Activated CD8-positive, alpha-beta memory T cell treated with anti-CD3 and anti-CD28 coated beads, Interleukin-2, amount 10 ng/mL, durations not matched to agents 7 days and 5 days (primary cell): Measurements from ENCODE around the gene NTF4. TPM values are rescaled to one million over a fixed set of nuclear protein-coding genes. Genes with fewer than 3 reads are reported as not detected.
"Not testable (repeated sequence)": the region's sequence is repeated elsewhere in the genome, so short reads cannot be mapped to it uniquely, and the experiment has no call there.

Experiments
- ATAC-seq: fragments of 150-1000 bp; cut with Tn5 transposase; one replicate; pipeline ENCODE4 v1.10.0; 2021; ENCODE audit warnings: moderate library complexity
- CTCF ChIA-PET: fragments of 350-600 bp; sonication (Branson Sonifier 250); formaldehyde crosslinking; loops from one replicate; lab custom pipeline; 2021; ENCODE audit warnings: antibody characterized with exemption; lab: Charles Lee
- DNase-seq: peaks from one replicate; pipeline ENCODE4 v3.0.0-alpha.2; 2020
- H3K27ac Mint-ChIP-seq: one replicate; pipeline ENCODE4 v1.8.0; 2021; ENCODE audit warnings: mild to moderate bottlenecking, mixed read lengths
- H3K27me3 Mint-ChIP-seq: one replicate; pipeline ENCODE4 v1.8.0; 2021; ENCODE audit warnings: mixed read lengths
- H3K36me3 Mint-ChIP-seq: one replicate; pipeline ENCODE4 v1.8.0; 2021; ENCODE audit warnings: mild to moderate bottlenecking, mixed read lengths
- H3K4me1 Mint-ChIP-seq: one replicate; pipeline ENCODE4 v1.8.0; 2021; ENCODE audit warnings: mixed read lengths
- H3K4me3 Mint-ChIP-seq: one replicate; pipeline ENCODE4 v1.8.0; 2021; ENCODE audit warnings: mild to moderate bottlenecking, moderate library complexity, mixed read lengths
- H3K9me3 Mint-ChIP-seq: one replicate; pipeline ENCODE4 v1.8.0; 2022; ENCODE audit warnings: low read depth, mixed read lengths
- total RNA-seq, 2 experiments: library from RNA; stranded (reverse); gene quantifications; one replicate each; pipeline ENCODE4 v1.2.3, GENCODE V29; 2021

The NTF4 gene
- total RNA-seq, 2 experiments from 2014 or later, result not detected

DNA sequence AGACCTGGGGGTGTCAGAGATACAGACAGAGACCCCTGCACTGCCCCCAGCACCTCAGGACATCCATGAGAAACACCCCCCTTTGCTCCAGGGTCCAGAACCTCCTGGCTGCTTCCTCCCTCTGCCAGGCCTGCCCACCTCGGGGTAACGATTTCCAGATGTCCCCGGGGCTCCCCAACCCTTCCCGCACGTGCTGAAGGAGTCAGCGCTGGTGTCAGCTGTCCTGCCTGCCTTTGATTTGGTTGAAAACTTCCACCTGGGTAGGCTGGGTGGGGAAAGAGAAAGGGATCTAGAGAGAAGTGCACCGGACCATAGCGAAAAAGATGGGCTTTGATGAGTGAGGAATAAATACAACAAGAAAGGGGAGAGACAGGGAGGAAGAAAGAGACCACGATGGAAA is 5.6 kb downstream of the NTF4 start:
- DNase-seq (no peak), ATAC-seq (no peak)
- Mint-ChIP-seq H3K9me3 (no peaks in the 10 kb centered on the region), H3K4me1 (peaks cover 24% of the 10 kb centered on the region), H3K27ac (no peak overlapping the region), H3K4me3 (no peak overlapping the region), H3K36me3 (no peaks in the 10 kb centered on the region), H3K27me3 (peaks cover 73% of the 10 kb centered on the region)
- CTCF ChIA-PET, result interaction anchor here (1.2 to 1.7 kb wide), 2 partner anchors 16 to 66 kb away, joined by 3 to 7 read pairs; partner anchors contain the start of genes GYS1 and RUVBL2

DNA sequence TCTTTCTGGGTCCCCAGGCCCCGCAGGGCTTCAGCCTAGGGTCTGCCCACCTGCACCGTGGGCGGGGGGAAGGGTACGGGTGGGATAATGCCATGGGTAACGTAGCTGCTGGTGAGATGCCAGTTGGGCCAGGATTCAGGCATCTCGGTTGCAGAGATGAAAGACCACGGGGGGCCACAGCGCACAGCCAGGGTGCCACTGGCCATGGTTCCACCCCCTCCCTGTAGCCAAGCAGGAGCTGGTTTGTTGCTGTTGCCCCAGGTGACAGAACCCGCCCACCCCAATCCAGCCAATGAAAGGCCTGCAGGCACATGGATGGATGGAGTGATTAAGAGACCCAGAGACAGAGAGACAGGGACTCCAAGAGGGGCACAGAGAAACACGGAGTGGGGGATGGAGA is 6.1 kb downstream of the NTF4 start:
- ATAC-seq (no peak), DNase-seq (no peak)
- no peaks in the 10 kb centered on the region for H3K36me3 Mint-ChIP-seq
- CTCF ChIA-PET, result interaction anchor here (0.7 to 1.7 kb wide), 4 partner anchors 17 to 149 kb away, joined by 3 to 7 read pairs (median 4); partner anchors contain the start of genes GYS1 and RUVBL2
- H3K27me3 Mint-ChIP-seq, result peaks cover 68% of the 10 kb centered on the region
- H3K4me3 Mint-ChIP-seq, result no peak overlapping the region
- peaks cover 24% of the 10 kb centered on the region for H3K4me1 Mint-ChIP-seq
- no peaks in the 10 kb centered on the region for H3K9me3 Mint-ChIP-seq
- no peak overlapping the region for H3K27ac Mint-ChIP-seq

DNA sequence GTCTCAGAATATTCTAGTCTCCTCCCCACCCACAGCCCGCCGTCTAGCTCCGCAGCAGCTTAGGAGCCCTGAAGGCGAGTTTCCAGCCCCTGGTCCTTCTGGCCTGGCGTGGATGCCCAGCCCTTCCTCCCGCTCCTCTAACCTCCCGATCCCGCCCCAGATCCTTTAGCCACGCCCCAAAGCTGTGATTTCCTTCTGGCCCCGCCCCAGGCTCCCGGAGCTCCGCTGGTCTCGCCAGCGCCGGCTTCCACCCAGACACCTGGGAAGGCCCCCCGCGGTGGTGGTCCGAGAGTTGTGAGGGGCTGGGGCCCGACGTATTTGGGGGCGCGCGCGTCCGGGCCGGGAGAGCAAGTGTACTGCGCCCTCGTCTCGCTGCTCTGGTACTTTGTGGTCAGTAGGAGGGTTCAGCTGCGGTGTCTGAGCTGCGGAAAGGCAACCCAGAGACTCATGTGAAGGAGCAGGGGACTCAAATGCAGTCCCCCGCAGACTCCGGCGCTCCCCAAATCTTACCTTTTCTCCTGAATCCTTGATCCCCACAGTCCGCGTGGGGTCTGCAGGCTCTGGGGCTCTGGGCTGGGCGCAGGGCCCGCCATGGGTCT is 6.9 kb downstream of the NTF4 start, which contains the start of gene CGB7:
Gene CGB7 (minus strand): TSS at position 114 of the 599 bp plus-strand sequence. CDS start 2,374 bp downstream, outside the sequence.
- peaks cover 62% of the 10 kb centered on the region for H3K27me3 Mint-ChIP-seq

DNA sequence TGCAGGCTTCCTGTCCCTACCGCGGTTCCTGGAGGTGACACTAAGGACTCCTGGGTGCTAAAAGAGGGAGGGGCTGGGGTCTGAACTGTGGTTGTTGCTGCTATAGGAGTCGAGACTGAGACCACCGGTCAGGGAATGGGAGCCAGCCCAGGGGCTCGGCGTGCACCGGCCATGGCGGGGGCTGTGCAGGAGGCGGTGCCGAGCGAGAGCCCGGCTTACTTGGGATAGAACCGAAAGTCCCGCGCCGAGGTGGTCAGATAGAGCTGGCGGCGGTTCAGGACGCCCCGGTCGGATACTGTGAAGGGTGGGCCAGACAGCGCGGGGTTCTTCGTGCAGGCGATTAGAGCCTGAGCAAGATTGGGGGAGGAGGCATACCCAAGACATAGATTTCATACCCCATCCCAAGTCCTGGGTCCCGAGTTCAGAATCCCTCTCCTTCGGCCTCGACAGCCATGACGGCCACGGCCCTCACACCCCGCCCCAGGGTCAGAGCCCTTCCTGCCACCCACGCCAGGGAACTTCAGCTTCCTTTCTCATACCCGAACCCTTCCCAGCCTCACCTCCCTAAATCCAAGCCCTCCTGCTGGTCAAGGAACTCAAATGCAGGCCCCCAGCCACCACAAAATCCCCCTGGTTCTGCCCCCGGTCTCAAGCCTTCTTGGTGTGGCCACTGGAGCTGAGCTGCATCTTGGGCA is 7.6 kb downstream of the NTF4 start:
- not testable (repeated sequence) for H3K27ac Mint-ChIP-seq
- ATAC-seq, result peak; percentile 38

More for the DNA sequence above, 6.9 kb downstream of the NTF4 start, which contains the start of gene CGB7:
- Mint-ChIP-seq H3K4me1 (peaks cover 24% of the 10 kb centered on the region), H3K27ac (no peak within 1 kb of the TSS), H3K36me3 (no peaks in the 10 kb centered on the region), H3K4me3 (peak within 1 kb of the TSS; percentile 52), H3K9me3 (no peaks in the 10 kb centered on the region)
- ATAC-seq, result peak; percentile 18
- CTCF ChIA-PET, result interaction anchor here (0.7 to 1.7 kb wide), 4 partner anchors 24 to 149 kb away, joined by 3 to 7 read pairs (median 4); partner anchors contain the start of genes GYS1 and RUVBL2
- DNase-seq, result no peak

DNA sequence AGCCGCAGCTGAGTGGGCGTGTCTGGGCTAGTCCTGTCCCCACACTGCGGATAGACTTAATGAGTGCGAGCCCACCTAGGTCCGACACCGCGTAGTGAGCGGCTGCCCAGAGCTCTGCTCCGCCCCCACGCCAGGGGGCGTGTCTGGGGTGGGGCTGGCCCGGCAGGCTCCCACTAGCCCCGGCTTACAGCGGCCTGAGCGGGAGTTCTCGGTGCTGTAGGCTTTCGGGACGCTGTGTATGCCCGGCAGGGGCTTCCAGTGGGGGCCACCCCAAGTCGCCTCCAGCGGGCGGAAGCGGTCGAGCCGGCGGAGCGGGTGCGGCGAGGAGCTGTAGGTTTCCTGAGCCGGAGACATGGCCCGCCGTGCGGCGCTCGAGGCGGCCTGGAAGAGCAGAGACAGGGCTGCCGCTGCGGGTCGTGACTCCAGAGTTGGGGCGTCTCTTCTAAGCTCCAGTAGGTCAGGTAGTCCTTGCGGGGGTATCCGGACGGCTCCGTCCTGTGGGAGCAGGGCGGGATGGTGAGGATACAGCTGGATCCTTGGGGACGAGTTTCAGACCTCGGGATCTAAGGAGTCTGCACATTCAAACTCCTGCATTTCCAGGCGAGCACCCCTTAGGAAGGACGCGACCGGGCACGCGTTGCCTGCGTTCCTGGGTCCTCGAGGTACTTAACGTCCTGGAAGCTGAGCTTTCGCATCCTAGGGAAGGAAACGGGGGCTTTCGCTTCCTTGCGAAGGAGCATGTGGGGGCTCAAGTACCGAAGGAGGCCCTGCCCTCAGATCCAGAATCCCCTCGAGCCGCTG is 8.3 kb downstream of the NTF4 start:
- Mint-ChIP-seq H3K4me1 (peaks cover 22% of the 10 kb centered on the region), H3K27me3 (peaks cover 58% of the 10 kb centered on the region), H3K9me3 (no peaks in the 10 kb centered on the region), H3K27ac (no peak overlapping the region), H3K36me3 (no peaks in the 10 kb centered on the region), H3K4me3 (peak overlapping the region; percentile 52)
- DNase-seq, result peak; percentile 73
- ATAC-seq, result peak; percentile 86
- CTCF ChIA-PET, result interaction anchor here (0.6 to 2.0 kb wide), 9 partner anchors 11 to 261 kb away, joined by 3 to 10 read pairs (median 3); partner anchors contain the start of genes GYS1 and RUVBL2

More for the DNA sequence above, 7.6 kb downstream of the NTF4 start:
- Mint-ChIP-seq H3K27me3 (peaks cover 62% of the 10 kb centered on the region), H3K4me1 (peaks cover 24% of the 10 kb centered on the region), H3K4me3 (peak overlapping the region; percentile 52)
- not testable (repeated sequence) for DNase-seq, H3K9me3 Mint-ChIP-seq, H3K36me3 Mint-ChIP-seq
- CTCF ChIA-PET, result interaction anchor here (0.6 to 2.0 kb wide), 11 partner anchors 11 to 262 kb away, joined by 3 to 10 read pairs (median 4); partner anchors contain the start of genes GYS1 and RUVBL2

DNA sequence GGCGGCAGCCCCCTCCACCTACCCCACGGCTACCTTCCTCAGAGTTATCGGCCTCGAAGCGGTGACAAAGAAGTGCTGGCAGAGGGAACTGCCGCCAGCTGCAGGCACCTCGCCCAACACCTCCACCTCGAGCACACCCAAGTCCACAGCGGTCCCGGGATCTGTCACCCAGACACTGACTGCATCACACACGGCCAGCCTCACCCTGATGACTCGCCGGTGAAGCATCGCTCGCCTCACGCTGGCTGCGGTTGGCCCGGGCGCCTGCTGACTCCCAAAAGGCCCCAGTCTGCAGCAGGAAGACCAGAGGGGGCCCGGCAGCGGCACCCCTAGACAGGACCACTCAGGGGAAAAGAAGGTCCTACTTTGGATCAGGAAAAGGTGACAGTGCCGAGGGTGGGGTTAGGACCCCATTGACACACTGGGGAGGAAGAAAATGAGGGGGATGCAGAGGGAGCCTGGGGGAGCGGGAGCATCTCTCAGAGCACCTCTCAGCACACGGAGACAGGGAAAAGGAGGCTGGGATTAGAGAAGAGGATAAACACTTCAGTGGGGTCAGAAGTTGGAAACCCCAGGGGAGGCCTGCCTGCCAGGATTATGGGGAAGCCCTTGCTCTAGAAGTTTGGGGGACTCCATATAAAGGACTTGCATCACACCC is 14.1 kb downstream of the NTF4 start:
- H3K27ac Mint-ChIP-seq, ATAC-seq, H3K9me3 Mint-ChIP-seq, H3K4me1 Mint-ChIP-seq, H3K4me3 Mint-ChIP-seq, CTCF ChIA-PET, H3K36me3 Mint-ChIP-seq, DNase-seq, H3K27me3 Mint-ChIP-seq: not testable (repeated sequence)

DNA sequence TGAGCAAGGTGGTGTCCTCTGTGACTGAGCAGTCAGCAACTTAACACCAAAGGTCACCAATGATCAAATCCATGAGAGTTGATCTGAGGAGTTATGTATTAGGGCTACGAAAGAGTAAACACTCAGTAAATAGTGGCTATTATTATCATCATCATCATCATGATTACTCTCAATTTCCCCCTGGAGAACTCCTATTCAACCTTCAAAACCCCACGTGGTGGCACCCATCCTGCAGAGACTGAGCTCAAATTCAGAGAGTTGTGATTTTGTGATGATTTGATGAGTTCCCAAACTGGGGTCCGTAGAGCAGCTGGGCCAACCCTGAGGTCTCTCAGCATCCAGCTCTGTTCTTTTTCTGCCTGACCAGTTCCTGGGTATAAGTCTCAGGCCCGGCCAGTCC is 14.8 kb downstream of the NTF4 start:
- CTCF ChIA-PET, H3K4me3 Mint-ChIP-seq, H3K27me3 Mint-ChIP-seq, ATAC-seq, H3K9me3 Mint-ChIP-seq, H3K36me3 Mint-ChIP-seq, DNase-seq, H3K27ac Mint-ChIP-seq, H3K4me1 Mint-ChIP-seq: not testable (repeated sequence)

DNA sequence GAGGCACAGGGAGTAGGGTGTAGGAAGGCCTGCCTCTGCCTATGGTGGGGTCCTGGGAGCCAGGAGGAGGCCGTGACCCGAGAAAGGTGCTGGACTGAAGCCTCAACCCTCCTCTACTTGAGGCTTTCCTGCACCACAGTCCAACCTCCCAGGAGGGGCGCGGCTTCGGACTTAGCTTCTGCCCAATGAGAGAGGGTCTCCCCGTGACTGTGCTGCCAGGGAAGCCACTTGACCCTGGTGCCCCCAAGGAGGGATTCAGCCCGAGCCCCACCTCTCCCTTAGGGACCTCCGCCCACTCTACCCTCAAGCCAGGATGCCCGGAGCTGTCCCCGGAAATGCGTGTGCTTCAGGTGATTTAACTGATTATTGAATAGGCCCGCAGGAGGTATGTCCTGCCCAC is 15.6 kb downstream of the NTF4 start, which contains the start of gene CGB8:
Gene CGB8 (minus strand): TSS at position 101 of the 400 bp plus-strand sequence. CDS start 372 bp downstream, outside the sequence.
- CTCF ChIA-PET, H3K4me3 Mint-ChIP-seq, ATAC-seq, H3K27ac Mint-ChIP-seq, H3K9me3 Mint-ChIP-seq, H3K36me3 Mint-ChIP-seq, DNase-seq, H3K27me3 Mint-ChIP-seq, H3K4me1 Mint-ChIP-seq: not testable (repeated sequence)

DNA sequence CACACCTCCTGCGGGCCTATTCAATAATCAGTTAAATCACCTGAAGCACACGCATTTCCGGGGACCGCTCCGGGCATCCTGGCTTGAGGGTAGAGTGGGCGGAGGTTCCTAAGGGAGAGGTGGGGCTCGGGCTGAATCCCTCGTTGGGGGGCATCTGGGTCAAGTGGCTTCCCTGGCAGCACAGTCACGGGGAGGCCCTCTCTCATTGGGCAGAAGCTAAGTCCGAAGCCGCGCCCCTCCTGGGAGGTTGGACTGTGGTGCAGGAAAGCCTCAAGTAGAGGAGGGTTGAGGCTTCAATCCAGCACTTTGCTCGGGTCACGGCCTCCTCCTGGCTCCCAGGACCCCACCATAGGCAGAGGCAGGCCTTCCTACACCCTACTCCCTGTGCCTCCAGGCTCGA is 21.1 kb downstream of the NTF4 start, which contains the start of gene CGB5:
Gene CGB5 (plus strand): TSS at position 301 of the 400 bp plus-strand sequence. CDS start 362 bp downstream, outside the sequence.
- H3K4me3 Mint-ChIP-seq, H3K9me3 Mint-ChIP-seq, H3K27ac Mint-ChIP-seq, H3K27me3 Mint-ChIP-seq, DNase-seq, H3K36me3 Mint-ChIP-seq, H3K4me1 Mint-ChIP-seq, CTCF ChIA-PET, ATAC-seq: not testable (repeated sequence)

DNA sequence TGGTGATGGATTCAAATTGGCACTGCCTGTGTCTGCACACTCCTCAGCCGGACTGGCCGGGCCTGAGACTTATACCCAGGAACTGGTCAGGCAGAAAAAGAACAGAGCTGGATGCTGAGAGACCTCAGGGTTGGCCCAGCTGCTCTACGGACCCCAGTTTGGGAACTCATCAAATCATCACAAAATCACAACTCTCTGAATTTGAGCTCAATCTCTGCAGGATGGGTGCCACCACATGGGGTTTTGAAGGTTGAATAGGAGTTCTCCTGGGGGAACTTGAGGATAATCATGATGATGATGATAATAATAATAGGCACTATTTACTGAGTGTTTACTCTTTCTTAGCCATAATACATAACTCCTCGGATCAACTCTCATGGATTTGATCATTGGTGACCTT is 22.0 kb downstream of the NTF4 start:
- H3K36me3 Mint-ChIP-seq, DNase-seq, H3K4me1 Mint-ChIP-seq, H3K4me3 Mint-ChIP-seq, CTCF ChIA-PET, H3K27me3 Mint-ChIP-seq, H3K9me3 Mint-ChIP-seq, H3K27ac Mint-ChIP-seq, ATAC-seq: not testable (repeated sequence)

DNA sequence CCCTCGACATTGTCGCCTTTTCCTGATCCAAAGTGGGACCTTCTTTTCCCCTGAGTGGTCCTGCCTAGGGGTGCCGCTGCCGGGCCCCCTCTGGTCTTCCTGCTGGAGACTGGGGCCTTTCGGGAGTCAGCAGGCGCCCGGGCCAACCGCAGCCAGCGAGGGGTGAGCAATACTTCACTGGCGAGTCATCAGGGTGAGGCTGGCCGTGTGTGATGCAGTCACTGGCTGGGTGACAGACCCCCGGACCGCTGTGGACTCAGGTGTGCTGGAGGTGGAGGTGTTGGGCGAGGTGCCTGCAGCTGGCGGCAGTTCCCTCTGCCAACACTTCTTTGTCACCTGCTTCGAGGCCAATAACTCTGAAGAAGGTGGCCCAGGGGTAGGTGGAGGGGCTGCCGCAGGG is 22.4 kb downstream of the NTF4 start:
- no peaks in the 10 kb centered on the region for H3K4me1 Mint-ChIP-seq
- no peak overlapping the region for H3K27ac Mint-ChIP-seq
- no peak for DNase-seq
- no peak overlapping the region for H3K4me3 Mint-ChIP-seq
- no peaks in the 10 kb centered on the region for H3K9me3 Mint-ChIP-seq
- no peaks in the 10 kb centered on the region for H3K27me3 Mint-ChIP-seq
- ATAC-seq, result no peak
- no peaks in the 10 kb centered on the region for H3K36me3 Mint-ChIP-seq
- CTCF ChIA-PET, result no interaction called here

DNA sequence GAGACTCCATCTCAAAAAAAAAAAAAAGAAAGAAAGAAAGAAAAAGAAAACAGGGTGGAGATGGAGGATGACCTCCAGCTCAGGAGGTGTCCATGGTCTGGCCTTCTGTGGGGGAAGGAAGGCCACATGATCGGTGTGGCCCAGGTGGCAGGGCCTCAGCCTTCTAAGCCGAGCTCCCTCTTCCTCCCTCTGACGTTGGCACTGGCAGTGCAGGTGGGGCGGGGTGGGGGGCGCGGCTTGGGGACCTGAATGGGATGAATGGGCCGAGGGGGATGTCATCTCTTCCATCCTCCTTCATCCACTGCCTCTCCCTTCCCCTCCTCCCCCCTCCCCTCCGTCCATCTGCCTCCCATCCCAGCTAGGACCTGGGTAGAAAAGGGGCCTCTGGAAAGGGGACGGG is 24.9 kb downstream of the NTF4 start:
- H3K36me3 Mint-ChIP-seq, ATAC-seq, H3K4me1 Mint-ChIP-seq, H3K9me3 Mint-ChIP-seq, DNase-seq, H3K27ac Mint-ChIP-seq, H3K27me3 Mint-ChIP-seq, H3K4me3 Mint-ChIP-seq, CTCF ChIA-PET: not testable (repeated sequence)
